Psoas muscle (tissue), 8 donors: ENCODE data around the gene CACNA1C. TPM values are rescaled to one million over a fixed set of nuclear protein-coding genes. Genes with fewer than 3 reads are reported as not detected.

Source experiments
- ATAC-seq, 4 donors: fragments of 200-7000 bp; cut with Tn5 transposase; one replicate each; pipeline ENCODE4 v1.9.1; 2020; ENCODE audit warnings: moderate library complexity in 3 of 4, mild to moderate bottlenecking in 2 of 4
- DNase-seq, 2 donors: peaks; one replicate each; pipeline ENCODE4 v3.0.0-alpha.2; 2020
- H3K27ac ChIP-seq: fragments of 200-600 bp; one replicate; pipeline ENCODE4 v1.8.0; 2022
- H3K27me3 ChIP-seq, 3 donors: fragments of 200-600 bp in 1 of 3; one replicate each; pipeline versions ENCODE4 v1.6.1 to v1.8.0; 2013 to 2022; ENCODE audit warnings: low read length in 2 of 3, mild to moderate bottlenecking in 2 of 3, moderate library complexity in 1 of 3; ENCODE audit not compliant: insufficient read depth in 3 of 3
- H3K36me3 ChIP-seq, 2 donors: fragments of 200-600 bp in 1 of 2; one replicate each; pipeline versions ENCODE4 v1.6.1 to v1.8.0; 2013 to 2022; ENCODE audit warnings: low read depth in 1 of 2, mild to moderate bottlenecking in 1 of 2, moderate library complexity in 1 of 2; ENCODE audit not compliant: insufficient read depth in 1 of 2
- H3K4me1 ChIP-seq: fragments of 200-600 bp; one replicate; pipeline ENCODE4 v1.8.0; 2022
- H3K4me3 ChIP-seq: fragments of 200-600 bp; one replicate; pipeline ENCODE4 v1.8.0; 2022; ENCODE audit warnings: mild to moderate bottlenecking
- H3K9me3 ChIP-seq: fragments of 200-600 bp; one replicate; pipeline ENCODE4 v1.8.0; 2022
- WGBS, 3 donors: extraction: QIAGEN DNeasy Blood & Tissue Kit; methylation state at CpG; one replicate each; pipeline versions ENCODE4 v1.1.6 to v1.1.7; 2013; 5-methylcytosine and 5-hydroxymethylcytosine counted together
- intact Hi-C, 2 donors: fragments of 100-400 bp; cut with DNase I; formaldehyde crosslinking; loops; one replicate each; pipeline versions ENCODE4 v1.11.0 to v1.14.2; 2022
- polyA plus RNA-seq, 3 donors: library from polyadenylated mRNA; stranded (reverse); fragments of 200-250 nt; gene quantifications; one replicate each; pipeline ENCODE4 v1.2.3, GENCODE V29; 2013
- total RNA-seq, 4 donors: library from RNA; stranded (reverse); fragmentation: NEBNext Ultra II Directional in 2 of 4; extraction: Animal tissue kit (Norgen Biotek cat#: 25700) in 2 of 4; gene quantifications; one replicate each; pipeline versions ENCODE4 v1.2.1 to v1.2.4, GENCODE V29; 2021 to 2023
- TF ChIP-seq, protein P1 (sequence below): fragments of 200-600 bp; IDR thresholded peaks from one replicate; pipeline ENCODE4 v1.8.0; 2022; ENCODE audit warnings: antibody characterized with exemption
- donor health status: healthy with polysubstance abuse.
- donor health status: DM: no; HTN: no; CAD: no; lungs with moderate emphysema.
- donor health status: Bipolar disorder and iron deficiency.
- donor health status: healthy.
- donor health status: DM: yes; HTN: yes; CAD: no.
- donor health status: DM: no; HTN: no; CAD: no.
- donor health status: DM: no; HTN: no; CAD: no.
- donor health status: DM: yes; HTN: yes; CAD: no.

Gene CACNA1C
- total and polyA plus RNA-seq, 7 donors, result 0.26 to 2.9 (median 0.95) TPM

DNA sequence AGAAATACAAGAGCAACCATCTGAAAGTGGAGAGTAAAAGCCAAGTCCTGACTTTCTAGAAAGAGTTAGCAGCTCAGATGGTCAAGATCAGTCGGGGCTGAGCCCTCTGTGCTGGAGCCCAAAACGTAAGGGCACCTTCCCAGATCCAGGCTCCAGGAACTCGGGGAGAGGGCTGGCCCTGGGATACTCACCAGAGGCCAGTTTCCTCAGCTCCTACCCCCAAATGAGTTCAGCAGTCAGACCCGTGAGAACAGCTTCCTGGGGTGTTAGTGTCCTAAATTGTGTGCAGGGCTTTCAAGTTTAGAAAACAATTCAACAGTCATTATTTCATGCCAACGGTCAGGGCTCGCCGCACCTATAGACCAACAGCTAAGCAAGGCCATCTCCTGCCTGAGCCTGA, 594.4 kb downstream of the CACNA1C start:
- no peak for DNase-seq
- Histone ChIP-seq H3K9me3 (no peaks in the 10 kb centered on the region), H3K27me3 (peaks cover 0 to 59% (median under 1%) of the 10 kb centered on the region in 3 donors), H3K4me1 (no peaks in the 10 kb centered on the region), H3K4me3 (no peak overlapping the region), H3K36me3 (no peaks in the 10 kb centered on the region), H3K27ac (no peak overlapping the region)
- intact Hi-C loops, result no loop called here
- ATAC-seq, result no peak
- TF ChIP-seq, protein P1, sequence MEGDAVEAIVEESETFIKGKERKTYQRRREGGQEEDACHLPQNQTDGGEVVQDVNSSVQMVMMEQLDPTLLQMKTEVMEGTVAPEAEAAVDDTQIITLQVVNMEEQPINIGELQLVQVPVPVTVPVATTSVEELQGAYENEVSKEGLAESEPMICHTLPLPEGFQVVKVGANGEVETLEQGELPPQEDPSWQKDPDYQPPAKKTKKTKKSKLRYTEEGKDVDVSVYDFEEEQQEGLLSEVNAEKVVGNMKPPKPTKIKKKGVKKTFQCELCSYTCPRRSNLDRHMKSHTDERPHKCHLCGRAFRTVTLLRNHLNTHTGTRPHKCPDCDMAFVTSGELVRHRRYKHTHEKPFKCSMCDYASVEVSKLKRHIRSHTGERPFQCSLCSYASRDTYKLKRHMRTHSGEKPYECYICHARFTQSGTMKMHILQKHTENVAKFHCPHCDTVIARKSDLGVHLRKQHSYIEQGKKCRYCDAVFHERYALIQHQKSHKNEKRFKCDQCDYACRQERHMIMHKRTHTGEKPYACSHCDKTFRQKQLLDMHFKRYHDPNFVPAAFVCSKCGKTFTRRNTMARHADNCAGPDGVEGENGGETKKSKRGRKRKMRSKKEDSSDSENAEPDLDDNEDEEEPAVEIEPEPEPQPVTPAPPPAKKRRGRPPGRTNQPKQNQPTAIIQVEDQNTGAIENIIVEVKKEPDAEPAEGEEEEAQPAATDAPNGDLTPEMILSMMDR, result no peak
- WGBS, 3 donors, result 73 to 79% (median 75%) methylated on average over 7 of the region's 7 CpGs

DNA sequence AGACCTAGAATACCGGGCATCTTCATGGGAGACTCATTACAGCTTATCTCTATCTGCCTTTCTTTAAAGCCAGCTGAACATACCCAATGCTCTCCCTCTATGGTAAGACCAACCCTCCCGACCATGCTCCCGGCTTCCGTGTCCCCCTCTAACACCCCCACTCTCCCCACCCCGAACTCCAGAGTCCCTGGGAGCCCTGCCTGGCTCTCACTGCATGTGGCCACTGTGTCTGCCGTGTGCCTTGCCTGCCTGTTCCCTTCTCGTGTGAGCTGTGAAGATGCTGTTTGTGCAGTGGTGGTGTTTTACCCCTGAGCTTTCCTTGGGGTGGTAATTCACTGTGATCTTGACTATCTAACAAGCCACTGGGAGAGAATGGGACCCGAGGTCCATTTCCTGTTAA, 595.6 kb downstream of the CACNA1C start:
- Histone ChIP-seq H3K27ac (no peak overlapping the region), H3K4me1 (no peaks in the 10 kb centered on the region), H3K4me3 (no peak overlapping the region), H3K27me3 (peaks cover 0 to 51% (median 0%) of the 10 kb centered on the region in 3 donors), H3K36me3 (no peaks in the 10 kb centered on the region), H3K9me3 (no peaks in the 10 kb centered on the region)
- TF ChIP-seq, protein P1, result no peak
- ATAC-seq (no peak), DNase-seq (no peak)
- WGBS, 3 donors, result 75 to 82% (median 82%) methylated on average over 8 of the region's 8 CpGs
- intact Hi-C loops, result no loop called here

DNA sequence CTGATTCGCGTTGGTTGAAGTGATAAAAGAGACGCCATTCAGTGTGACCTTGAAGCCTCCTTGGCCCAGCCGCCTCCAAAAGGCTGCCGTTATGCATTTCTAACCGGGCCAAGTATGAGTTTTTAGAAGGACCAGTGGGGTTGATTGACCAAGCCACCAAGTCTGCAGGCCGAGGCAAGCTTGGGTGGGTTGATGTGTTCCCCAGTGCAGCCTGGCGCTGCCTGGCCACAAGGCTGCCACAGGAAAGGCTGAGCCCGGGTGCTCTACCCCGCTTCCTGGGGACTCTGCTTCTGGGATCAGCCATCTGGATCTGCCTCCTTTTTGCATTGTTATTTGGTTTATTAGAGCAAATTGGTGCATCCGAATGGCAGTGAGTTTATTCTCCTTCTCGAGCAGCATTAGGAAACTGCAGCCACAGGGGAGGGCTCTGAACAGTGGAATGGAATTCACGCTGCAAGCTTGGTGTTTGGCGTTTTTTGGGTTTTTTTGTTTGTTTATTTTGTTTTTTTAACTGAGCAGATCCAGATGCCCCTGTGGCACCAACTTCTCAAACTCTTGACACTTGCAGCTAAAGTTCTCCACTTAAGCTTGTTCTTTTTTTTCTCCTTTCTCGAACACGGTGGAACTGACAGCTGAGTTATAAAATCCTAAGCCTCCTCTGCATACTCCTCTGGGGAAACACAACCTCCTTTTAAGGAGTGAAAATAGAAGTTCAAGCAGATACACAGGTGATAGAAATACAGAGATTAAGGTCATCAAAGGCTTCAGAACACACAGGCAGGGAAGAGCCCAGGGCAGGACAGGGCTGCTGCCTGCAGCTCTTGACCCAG, 596.6 kb downstream of the CACNA1C start:
- WGBS, 3 donors, result 68 to 73% (median 70%) methylated on average over 16 of the region's 16 CpGs
- no peak overlapping the region for H3K27ac ChIP-seq
- DNase-seq (no peak), ATAC-seq (no peak)
- no peaks in the 10 kb centered on the region for H3K9me3 ChIP-seq
- intact Hi-C loops, result no loop called here
- no peaks in the 10 kb centered on the region for H3K4me1 ChIP-seq
- TF ChIP-seq, protein P1, result no peak
- peaks cover 0 to 45% (median 0%) of the 10 kb centered on the region in 3 donors for H3K27me3 ChIP-seq
- no peak overlapping the region for H3K4me3 ChIP-seq
- no peaks in the 10 kb centered on the region for H3K36me3 ChIP-seq

DNA sequence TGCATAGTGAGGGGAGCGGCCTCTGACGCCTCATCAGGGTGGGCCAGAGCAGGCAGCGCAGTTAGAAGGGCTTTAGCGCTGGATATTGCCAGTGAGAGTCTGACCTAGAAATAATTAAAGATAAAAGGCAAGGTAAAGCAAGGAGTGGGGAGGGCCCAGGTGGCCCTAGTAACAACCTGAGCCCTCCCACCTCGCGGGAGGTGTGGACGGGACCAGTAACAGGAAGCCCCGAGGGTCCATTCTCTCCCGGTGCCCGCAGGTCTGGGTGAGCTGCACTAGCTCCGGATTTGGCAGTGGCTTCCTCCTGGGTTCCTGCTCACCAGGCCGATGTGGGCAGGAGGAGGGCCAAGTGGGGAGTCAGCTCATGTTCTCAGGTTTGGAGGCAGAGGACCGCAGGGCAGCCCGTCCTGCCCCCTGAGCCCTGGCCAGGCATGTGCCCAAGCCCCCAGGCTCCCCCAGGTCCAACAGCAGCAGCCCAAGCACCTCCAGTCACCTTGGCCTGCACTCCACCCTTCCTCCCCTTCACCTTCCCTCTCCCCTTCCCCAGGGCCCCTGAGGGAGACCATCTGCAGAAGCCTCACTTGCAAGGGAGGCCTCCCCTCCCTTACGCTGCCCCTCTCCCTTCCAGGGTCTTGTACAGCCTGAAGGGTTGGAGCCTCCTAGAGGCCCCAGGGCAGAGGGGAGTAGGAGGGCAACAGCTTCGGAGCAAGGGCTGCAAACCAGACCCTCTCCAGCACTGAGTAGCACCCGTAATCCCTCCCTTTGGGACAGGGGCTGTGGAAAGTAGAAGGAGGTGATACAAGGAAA, 597.7 kb downstream of the CACNA1C start:
- no peak for DNase-seq
- no peaks in the 10 kb centered on the region for H3K36me3 ChIP-seq
- TF ChIP-seq, protein P1, result no peak
- no peak for ATAC-seq
- H3K27ac ChIP-seq, result no peak overlapping the region
- no peaks in the 10 kb centered on the region for H3K4me1 ChIP-seq
- H3K27me3 ChIP-seq, result peaks cover 0 to 45% (median 0%) of the 10 kb centered on the region in 3 donors
- H3K9me3 ChIP-seq, result no peaks in the 10 kb centered on the region
- 64 to 72% (median 69%) methylated on average over 16 to 17 of the region's 17 CpGs for WGBS, 3 donors
- intact Hi-C loops, result no loop called here
- no peak overlapping the region for H3K4me3 ChIP-seq
